ENCODE measurements around the gene ZNF277. TPM values are rescaled to one million over a fixed set of nuclear protein-coding genes. Genes with fewer than 3 reads are reported as not detected.

Gene ZNF277
- total and polyA plus RNA-seq, 8 donors, result 13.6 to 25.3 (median 19.6) TPM

DNA sequence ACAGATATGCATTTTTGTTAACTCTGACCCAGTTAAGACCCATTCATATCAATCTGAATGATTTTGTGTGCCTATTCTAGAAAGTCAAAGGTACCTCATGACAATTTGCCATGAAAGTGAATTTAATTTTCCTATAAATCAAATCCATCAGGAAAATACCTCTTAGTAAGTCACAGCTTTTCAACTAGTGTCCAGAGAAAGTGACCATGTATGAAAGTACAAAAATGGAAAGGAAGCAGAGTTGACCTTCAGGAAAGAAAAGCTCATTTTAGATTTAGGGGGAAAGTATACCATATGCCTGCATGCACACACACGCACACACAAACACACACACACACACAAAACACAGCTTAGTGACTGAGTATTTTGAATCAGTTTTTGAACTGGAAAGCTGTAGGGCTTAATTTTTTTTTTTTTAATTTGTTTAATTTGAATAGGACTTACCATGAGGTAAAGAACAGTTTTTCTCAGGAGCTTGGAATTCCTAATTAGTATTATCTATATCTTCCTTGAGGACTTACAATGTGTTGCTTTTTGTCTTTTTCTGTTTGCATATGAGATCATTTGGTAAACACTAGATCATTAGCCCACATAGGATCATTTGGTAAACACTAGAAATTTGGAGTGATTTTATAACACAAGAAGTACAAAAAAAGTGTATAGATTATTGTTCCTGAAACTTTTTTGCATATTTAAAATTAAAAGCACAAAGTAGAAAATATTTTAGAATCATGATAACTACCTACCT lies 61.6 kb downstream of the ZNF277 start:
- DNase-seq (no peak), ATAC-seq (no peak), FAIRE-seq (no peak)
- Histone ChIP-seq H3K4me3 (no peak overlapping the region), H3K4me1 (no peaks in the 10 kb centered on the region), H3K27ac (no peak overlapping the region), H3K27me3 (no peaks in the 10 kb centered on the region), H3K36me3 (no peaks in the 10 kb centered on the region), H3K9me3 (no peaks in the 10 kb centered on the region)
- WGBS, 2 donors, result 95 to 100% methylated on average over 1 of the region's 1 CpG
- intact Hi-C loops (cut with DNase I), result no loop called here
- TF ChIP-seq, protein P1, sequence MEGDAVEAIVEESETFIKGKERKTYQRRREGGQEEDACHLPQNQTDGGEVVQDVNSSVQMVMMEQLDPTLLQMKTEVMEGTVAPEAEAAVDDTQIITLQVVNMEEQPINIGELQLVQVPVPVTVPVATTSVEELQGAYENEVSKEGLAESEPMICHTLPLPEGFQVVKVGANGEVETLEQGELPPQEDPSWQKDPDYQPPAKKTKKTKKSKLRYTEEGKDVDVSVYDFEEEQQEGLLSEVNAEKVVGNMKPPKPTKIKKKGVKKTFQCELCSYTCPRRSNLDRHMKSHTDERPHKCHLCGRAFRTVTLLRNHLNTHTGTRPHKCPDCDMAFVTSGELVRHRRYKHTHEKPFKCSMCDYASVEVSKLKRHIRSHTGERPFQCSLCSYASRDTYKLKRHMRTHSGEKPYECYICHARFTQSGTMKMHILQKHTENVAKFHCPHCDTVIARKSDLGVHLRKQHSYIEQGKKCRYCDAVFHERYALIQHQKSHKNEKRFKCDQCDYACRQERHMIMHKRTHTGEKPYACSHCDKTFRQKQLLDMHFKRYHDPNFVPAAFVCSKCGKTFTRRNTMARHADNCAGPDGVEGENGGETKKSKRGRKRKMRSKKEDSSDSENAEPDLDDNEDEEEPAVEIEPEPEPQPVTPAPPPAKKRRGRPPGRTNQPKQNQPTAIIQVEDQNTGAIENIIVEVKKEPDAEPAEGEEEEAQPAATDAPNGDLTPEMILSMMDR (IDR thresholded peaks at IDR 0.05), result no peak

DNA sequence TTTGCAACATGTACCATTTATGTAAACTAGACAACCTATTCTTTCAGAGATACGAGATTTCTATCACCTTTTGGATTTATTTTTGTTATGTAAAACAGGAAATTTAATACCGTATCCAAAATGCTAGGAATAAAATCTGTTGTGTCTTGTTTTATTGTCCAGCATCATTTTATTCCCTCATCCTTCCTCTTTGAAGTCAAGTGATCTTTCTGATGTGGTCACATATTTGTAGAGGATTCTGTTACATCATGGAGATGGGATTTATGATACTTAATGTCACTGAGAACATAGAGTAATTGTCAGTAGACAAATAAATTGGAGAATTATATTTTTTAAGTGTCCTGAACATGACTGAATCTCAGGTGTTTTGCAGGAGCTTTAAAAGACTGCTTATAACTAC lies 64.7 kb downstream of the ZNF277 start:
- intact Hi-C loops (cut with DNase I), result no loop called here
- no peaks in the 10 kb centered on the region for H3K4me1 ChIP-seq
- H3K27me3 ChIP-seq, result no peaks in the 10 kb centered on the region
- TF ChIP-seq, protein P1 (IDR thresholded peaks at IDR 0.05), result no peak
- no peaks in the 10 kb centered on the region for H3K36me3 ChIP-seq
- no peak overlapping the region for H3K27ac ChIP-seq
- no peaks in the 10 kb centered on the region for H3K9me3 ChIP-seq
- H3K4me3 ChIP-seq, result no peak overlapping the region
- 86 to 90% methylated on average over 2 of the region's 2 CpGs for WGBS, 2 donors
- ATAC-seq, result no peak
- DNase-seq, result no peak
- no peak for FAIRE-seq

DNA sequence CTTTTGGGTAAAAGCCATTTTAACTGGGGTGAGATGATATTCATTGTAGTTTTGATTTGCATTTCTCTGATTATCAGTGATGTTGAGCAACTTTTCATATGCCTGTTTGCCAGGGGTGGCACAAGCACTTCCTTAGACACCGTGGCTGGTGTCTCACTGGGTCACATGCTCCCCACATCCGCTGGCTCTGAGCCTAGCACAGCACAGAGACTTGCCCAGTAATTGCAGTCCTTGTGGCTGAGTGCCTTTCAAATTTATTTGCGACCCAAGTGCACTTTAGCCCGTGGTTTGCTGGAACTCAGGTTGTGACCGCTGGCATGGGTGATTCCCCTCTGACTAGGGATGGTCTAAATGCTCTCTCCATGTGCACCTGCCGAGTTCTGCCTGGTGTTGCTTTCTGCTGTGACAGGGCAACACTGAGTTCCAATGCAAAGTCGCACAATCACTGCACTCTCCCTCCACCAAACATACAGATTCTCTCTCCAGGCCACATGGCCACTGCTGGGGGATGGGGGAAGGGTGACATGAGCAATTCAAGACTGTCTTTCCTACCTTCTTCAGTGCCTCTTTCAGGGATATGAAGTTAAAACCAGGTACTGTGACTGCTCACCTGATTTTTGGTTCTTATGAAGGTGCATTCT lies 66.5 kb downstream of the ZNF277 start:
- WGBS, 2 donors, result 88 to 89% methylated on average over 7 of the region's 7 CpGs
- ATAC-seq (no peak), DNase-seq (no peak), FAIRE-seq (no peak)
- no peak overlapping the region for H3K4me3 ChIP-seq
- no peaks in the 10 kb centered on the region for H3K27me3 ChIP-seq
- H3K9me3 ChIP-seq, result no peaks in the 10 kb centered on the region
- H3K36me3 ChIP-seq, result no peaks in the 10 kb centered on the region
- intact Hi-C loops (cut with DNase I), result no loop called here
- no peak overlapping the region for H3K27ac ChIP-seq
- TF ChIP-seq, protein P1 (IDR thresholded peaks at IDR 0.05), result no peak
- no peaks in the 10 kb centered on the region for H3K4me1 ChIP-seq

DNA sequence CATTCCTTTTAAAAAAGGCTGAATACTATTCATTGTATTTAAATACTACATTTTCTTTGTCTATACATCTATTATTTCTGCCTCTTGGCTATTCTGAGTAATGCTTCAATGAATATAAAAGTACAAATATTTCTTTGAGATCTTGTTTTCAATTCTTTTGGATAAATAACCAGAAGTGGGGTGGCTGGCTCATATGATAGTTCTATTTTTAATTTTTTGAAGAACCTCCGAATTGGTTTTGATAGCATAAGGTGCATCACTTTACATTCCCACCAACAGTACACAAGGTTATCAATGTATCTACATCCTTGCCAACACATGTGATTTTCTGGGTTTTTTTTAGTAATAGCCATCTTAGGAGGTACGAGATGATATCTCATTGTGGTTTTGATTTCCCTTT lies 72.5 kb downstream of the ZNF277 start:
- H3K27ac ChIP-seq, result no peak overlapping the region
- FAIRE-seq, result no peak
- no peaks in the 10 kb centered on the region for H3K9me3 ChIP-seq
- intact Hi-C loops (cut with DNase I), result no loop called here
- no peak overlapping the region for H3K4me3 ChIP-seq
- TF ChIP-seq, protein P1 (IDR thresholded peaks at IDR 0.05), result no peak
- H3K27me3 ChIP-seq, result no peaks in the 10 kb centered on the region
- no peak for ATAC-seq
- no peaks in the 10 kb centered on the region for H3K4me1 ChIP-seq
- DNase-seq, result no peak
- no peaks in the 10 kb centered on the region for H3K36me3 ChIP-seq
- 56 to 69% methylated on average over 2 of the region's 2 CpGs for WGBS, 2 donors

DNA sequence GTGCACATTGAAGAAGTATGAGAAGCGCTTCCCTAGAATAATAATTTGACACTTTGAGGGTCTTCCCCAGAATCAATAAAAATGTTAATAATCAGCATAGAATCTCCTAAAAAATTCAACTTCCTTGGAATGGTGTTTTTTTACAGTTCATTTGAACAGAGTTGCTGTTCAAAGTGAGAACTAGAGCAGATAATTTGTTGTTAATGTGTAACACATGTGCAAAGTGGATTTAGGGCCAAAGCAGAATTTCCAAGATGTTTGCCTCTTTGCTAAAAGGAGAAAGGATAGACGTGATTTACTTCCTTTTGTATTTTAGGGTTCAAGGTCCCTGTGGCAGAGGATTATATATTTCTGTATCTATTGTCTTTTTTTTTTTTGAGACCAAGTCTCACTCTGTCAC lies 73.8 kb downstream of the ZNF277 start:
- H3K4me3 ChIP-seq, result no peak overlapping the region
- no peak overlapping the region for H3K27ac ChIP-seq
- TF ChIP-seq, protein P1 (IDR thresholded peaks at IDR 0.05), result no peak
- no peaks in the 10 kb centered on the region for H3K9me3 ChIP-seq
- 80 to 82% methylated on average over 2 of the region's 2 CpGs for WGBS, 2 donors
- no peak for DNase-seq
- no peak for ATAC-seq
- H3K4me1 ChIP-seq, result no peaks in the 10 kb centered on the region
- H3K36me3 ChIP-seq, result no peaks in the 10 kb centered on the region
- no peaks in the 10 kb centered on the region for H3K27me3 ChIP-seq
- intact Hi-C loops (cut with DNase I), result no loop called here
- no peak for FAIRE-seq
